NCI-H345 (cell line): ENCODE results near the gene MAGI2.
"Not testable (repeated sequence)": the region's sequence is repeated elsewhere in the genome, so short reads cannot be mapped to it uniquely, and the experiment has no call there.

ENCODE experiments used
- DNase-seq: peaks from one replicate; lab custom pipeline; 2025; lab: John Stamatoyannopoulos, UW

The MAGI2 gene

DNA sequence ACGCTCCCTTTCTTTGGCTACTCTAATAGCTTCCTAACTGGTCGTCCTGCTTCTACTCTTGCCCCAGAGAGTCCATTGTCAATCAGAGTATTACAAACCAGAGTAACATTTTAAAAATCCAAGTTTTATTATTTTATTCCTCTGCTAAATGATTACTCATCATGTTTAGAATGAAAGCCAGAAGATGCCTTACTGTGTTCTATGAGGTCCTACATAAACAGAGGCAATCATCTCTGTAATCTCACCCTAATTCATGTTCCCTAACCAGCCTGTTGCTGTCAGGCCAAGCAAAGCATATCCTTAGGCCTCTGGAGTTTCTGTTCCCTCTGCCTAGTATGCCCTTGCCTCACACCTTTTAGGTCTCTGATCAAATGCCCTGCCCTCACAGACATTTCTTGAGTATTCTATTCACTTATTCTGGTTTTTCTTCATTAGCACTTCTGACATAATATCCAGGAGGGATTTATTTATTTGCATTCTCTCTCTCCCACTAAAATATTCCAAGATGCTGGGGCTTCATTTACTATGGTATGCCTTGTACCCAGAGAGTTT, 1157.3 kb downstream of the MAGI2 start:
- DNase-seq = no peak

DNA sequence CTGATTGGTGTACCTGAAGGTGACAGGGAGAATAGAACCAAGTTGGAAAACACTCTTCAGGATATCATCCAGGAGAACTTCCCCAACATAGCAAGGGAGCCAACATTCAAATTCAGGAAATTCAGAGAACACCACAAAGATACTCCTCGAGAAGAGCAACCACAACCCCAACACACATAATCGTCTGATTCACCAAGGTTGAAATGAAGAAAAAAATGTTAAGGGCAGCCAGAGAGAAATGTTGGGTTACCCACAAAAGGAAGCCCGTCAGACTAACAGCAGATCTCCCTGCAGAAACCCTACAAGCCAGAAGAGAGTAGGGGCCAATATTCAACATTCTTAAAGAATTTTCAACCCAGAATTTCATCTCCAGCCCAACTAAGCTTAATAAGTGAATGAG, 1164.0 kb downstream of the MAGI2 start:
- not testable (repeated sequence) for DNase-seq

DNA sequence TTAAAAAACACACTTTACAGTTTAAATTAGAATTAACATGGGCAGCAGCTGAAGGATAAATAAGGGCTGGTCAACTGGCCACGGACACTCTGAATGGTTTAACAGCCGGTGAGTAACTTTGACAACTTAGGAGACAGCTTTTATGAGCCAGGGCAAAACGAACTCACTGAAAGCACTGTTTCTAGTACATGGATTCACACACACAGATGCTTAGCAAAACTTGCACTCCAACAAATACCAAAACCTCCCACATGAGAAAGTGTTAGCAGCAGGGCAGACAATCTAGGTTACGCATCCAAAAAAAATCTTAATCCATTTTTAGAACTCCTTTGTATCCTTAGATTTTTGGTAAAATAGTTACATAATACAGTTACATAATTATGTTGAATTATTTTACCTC, 1168.5 kb downstream of the MAGI2 start:
- DNase-seq = no peak

DNA sequence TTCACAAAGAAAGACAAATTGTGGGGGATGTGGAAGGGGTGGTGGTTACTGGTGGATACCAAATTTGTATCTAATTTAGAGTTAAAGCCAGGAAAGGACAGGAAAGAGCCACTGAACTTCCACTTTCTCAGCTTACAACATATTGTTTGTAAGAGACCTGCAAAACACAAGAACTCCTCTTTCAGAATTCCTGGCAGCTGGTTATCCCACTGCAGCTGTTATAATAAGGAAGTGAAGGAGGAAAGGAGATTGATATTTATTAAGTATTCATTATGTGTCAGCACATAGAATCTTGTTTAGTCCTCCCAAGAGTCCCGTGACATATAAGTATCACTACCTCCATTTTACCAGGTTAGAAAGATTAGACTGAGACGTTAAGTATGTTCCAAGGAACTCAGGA, 1173.2 kb downstream of the MAGI2 start:
- DNase-seq = no peak

DNA sequence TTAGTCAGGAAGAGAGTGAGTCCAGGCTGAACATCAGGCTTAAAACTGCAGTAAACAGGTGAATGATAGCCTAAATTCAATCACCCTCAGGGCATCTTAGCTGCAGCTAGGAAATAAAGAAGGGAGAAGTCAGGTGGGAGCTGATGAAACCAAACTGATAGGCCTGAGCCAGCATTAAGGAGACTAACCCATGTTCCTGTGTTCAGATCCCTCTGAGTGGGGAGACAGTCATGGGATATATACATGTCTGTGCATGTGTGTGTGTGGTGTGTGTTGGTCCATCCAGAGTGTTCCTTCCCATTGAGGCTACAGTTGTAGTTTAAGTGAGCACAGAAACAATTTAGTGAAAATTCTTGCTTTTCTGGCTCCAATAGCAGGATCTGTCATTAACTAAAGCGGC, 1174.0 kb downstream of the MAGI2 start:
- no peak for DNase-seq

DNA sequence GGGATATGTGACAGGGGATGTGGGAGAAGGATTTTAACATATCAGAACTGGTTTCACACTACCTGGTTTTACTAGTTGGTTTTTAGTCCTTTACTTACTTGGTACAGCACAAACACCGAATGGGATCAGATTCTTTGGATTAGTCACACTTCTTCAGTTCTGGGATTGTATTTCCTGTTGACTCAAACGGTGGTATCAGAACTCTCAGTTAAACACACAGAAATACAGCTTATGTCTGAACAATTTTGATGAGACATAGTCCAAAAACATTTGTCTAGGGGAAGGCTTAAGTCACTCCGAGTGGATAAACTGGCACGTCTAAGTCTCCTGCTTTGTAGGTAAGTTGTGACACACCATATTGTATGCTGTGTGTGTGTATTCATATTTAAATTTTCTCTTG, 1174.4 kb downstream of the MAGI2 start:
- no peak for DNase-seq

DNA sequence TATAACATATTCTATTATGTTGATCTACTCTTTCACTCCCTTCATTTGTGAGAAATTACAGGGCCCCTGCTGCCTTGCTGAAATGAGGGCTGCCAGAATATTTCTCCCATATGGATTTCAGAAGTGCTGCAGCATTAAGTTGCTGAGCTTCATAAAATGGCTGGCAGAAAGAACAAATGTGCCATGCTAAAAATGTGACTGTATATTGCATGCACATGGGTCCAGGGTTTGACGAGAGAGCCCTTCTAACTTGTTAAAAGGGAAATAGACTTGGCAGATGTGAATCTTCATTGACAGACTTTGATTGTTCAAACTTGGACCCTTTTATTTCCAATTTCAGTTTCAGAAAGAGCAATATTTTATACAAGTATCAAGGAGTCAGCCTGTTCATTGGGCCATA, 1186.3 kb downstream of the MAGI2 start:
- DNase-seq = no peak

DNA sequence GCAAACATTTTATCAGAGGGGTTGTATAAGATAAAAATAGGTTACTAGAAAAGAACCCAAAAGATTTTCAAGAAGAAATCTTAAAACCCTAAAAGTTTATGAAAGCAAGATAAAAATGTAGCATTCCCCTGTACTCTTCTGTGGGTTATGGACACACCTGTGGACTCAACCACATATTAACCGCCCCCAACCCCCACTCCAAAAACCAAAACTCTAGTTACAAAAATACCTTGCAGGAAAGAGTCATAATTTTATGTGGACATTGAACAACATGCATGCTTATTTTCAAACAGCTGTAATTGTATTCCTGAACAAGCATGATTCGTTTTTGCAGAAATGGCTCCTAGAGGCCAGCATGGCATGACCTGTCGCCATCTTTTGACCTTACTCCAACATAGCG, 1188.0 kb downstream of the MAGI2 start:
- no peak for DNase-seq

DNA sequence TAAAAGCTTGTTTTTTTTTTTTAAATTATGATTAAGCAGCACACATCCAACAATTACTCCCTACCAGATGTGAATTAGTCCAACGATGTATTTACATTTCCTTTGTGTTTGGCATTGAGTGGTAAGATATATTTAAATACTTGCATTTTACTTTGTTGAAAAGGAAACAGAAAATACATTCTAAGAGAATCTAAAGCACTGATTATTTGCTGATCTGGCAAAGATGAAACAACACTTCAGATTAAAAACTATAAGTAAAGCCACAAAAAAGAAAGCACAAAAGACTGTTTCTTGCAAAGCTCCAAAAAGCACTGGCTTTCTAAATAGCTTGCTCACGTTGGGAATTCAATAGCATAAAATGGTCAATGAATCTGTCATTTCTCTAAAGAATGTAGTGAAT, 1188.4 kb downstream of the MAGI2 start:
- no peak for DNase-seq

DNA sequence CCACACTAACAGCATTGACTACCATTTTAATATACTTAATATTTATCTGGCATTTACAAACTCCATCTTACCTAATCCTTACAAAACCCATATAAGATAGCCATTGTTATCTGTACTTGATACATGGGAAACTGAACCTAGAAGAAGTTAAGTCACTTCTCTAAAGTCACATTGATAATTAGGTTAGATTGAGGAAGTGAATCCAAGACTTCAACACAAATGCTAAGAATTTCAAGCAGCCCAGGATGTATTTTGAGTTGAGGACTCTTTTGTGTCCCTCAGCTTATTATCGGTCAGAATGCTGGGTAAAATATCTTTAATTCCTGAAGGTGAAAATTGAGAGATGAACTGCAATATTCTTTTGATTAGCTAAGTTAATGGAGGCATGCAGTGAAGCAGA, 1189.4 kb downstream of the MAGI2 start:
- DNase-seq = no peak

DNA sequence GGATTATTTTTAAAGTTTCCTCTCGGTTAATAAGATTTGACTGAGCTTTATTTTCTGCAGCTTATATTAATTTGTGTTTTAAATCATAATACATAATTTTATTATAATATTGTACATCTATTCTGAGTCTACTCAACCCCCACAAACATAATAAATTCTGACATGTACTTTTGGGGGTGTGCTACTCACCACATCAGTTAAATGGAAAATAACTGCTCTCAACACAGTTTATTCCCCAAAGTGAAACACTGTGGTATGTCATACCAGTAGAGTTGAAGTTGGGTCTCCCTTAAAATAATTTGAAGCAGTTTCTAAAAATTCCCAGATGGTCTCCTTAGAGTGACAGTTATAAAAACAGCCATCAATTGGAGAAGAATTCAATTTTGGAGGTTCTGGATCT, 1191.7 kb downstream of the MAGI2 start:
- no peak for DNase-seq

DNA sequence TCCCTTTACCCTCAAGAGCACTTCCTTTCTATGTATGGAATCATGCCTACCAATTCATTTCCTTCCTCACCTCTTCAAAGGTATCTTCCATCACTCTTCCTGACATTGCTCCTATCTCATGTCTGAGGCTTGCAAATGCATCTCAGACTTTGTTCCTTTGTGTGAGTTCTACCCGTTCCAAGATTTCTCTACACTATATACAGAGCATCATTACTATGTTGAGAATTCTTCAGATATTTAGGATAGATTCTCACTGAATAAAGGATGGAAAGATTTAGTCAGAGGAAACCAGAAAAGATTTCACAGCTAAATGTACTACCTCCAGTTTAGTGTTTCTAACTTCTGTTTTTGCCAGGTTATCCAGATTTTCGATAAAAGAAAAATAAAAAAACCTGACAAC, 1192.2 kb downstream of the MAGI2 start:
- DNase-seq = no peak

DNA sequence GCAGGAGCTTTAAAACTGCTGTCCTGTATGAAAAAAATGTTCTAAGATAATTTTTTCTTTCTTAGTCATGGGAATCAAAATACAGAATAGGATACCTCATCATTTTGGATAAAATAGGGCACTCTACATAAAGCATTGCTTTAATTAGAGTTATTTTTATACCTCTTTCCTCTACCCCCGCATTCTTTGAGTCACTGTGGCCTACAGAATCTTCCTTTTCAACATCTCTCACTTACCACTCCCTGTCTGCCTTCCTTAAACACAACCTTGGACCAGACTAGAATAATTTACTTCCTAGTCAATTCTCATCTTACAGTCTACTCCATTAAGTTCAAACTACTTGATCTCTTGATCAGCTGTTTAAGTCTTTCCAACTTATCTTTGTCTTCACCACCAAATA, 1192.6 kb downstream of the MAGI2 start:
- DNase-seq = no peak

DNA sequence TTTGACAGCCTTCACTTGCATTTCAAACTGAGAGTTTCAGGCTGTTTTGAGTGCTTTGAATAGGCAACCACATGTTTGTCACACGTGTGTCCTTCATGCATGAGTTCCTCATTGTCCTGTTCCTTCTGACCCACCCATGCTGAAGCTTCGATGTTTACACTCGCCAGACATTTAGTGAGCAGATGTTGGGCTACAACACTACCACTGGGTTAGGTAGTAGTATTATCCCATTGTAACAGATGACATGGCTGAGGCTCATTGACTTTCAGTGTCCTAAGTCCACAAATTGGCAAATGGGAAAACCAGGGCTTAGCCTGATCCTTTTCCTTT, 1198.8 kb downstream of the MAGI2 start:
- peak; percentile 73 for DNase-seq

DNA sequence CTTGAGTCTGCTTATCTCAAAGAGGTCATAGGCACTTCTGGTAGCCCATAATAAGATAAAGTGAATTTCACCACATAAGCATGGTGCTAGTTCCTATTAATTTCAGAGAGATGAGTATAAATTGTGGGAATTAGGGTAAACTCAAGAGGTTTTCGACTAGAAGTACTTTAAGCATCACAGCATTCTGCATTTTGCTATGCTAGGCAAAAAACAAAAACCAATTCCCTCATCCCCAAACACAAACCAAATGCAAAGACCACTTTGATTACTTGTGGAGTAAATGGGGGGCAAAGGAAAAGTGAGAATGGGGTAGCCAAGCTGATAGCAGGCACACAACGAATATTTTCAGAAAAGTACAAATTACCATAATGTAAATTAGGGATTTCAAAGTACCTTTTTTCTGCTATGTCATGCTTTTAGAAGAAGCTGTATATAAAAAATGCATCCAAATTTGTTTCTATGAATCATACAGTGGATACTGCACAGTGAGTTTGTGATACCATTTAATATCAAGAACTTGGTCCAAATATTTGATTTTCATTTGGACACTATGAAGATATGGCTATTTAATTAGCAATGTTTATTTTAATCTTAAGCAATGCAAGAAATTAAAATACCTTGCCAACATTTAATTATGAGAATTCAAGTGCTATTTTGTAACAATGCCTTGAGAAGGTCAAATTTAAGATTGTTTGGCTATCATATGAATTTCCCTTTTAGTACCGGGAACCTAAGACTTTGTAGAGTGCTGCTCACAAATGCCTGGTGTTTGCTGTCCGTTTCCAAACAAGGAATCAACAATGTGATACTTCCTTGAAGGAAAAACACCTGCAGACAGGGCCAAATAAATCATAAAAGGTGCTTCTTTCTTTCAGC, 1199.4 kb downstream of the MAGI2 start:
- DNase-seq = no peak

DNA sequence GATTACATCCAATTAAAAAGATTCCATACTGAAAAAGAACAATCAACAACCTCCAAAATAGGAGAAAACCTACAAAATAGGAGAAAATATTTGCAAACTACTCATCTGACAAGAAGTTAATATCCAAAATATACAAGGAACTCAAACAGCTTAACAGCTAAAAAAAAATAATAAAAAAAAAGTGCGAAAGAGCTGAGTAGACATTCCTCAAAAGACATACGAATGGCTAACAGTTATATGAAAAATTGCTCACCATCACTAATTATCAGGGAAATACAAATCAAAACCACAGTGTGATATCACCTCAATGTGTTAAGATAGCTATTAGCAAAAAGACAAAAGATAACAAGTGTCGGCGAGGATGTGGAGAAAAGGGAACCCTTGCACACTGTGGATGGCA, 1204.6 kb downstream of the MAGI2 start:
- no peak for DNase-seq

DNA sequence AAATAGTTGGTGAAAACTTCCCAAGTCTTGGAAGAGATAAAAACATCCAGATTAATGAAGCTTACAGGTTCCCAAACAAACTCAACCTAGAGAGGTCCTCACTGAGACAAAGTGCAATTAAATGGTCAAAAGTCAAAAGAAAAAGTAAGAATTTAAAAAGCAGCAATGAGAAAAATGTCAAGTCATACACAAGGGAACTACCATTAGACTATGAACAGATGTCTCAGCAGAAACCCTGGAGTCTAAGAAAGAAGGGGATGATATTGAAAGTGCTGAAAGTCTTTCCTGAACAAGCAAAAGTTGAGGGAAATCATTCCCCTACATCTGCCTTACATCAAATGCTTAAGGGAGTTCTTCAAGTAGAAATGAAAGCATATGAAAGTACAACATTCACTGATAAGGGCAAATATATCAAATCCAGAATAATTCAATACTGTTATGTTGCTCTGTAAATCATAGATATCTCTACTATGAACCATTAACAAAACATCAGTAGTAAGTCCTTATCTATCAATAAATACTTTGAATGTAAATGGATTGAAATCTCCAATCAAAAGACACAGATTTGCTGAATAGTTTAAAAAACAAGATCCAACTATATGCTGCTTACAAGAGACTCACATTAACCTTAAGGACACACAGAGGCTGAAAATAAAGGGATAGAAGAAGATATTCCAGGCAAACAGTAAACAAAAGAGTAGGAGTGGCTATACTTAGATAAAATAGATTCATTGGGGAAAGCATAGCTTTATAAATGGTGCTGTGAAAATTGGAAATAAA, 1205.4 kb downstream of the MAGI2 start:
- no peak for DNase-seq

DNA sequence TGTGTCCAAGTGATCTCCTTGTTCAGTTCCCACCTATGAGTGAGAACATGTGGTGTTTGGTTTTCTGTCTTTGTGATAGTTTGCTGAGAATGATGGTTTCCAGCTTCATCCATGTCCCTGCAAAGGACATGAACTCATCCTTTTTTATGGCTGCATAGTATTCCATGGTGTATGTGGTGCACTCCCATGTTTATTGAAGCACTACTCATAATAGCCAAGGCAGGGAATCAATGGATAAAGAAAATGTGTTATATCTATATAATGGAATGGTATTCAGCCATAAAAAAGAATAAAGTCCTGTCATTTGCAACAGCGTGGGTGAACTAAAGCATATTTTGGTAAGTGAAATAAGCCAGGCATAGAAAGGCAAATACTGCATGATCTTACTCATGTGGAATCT, 1213.3 kb downstream of the MAGI2 start:
- not testable (repeated sequence) for DNase-seq

DNA sequence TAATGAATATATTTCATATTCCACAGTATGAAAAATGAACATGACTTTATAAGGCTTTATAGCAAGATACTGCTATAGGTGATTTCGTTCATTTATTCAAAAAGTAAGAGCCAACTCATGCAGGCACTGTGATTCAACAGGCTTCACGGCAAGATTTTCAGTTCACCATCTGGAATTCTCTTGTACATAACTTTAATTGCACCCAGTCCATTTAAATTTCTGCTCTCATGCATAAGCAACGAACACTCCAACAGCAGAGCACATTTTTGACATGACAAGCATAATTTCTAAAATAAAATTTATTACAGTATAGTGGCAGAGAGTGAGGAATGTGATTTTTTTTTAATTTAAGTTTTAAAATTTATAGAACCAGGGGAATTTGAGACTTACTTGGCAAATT, 1218.8 kb downstream of the MAGI2 start:
- DNase-seq = no peak

DNA sequence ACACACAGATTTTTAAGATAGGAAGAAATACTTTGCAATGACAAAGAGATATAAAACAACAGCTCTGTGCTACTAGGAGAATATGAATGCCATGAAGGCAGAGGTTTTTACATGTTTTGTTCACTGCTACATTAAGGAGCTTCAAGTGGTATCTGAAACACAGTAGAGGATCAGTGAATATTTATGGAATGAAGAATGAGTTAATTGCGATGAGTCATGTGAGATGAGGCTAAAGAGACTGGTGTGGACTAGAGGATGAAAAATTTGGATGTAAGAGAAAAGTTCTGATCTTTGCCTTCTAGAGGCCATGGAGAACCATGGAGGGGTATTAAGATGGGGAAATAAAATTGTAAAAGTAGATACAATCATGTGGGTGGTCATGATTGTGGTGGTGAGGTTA, 1220.7 kb downstream of the MAGI2 start:
- DNase-seq = no peak

DNA sequence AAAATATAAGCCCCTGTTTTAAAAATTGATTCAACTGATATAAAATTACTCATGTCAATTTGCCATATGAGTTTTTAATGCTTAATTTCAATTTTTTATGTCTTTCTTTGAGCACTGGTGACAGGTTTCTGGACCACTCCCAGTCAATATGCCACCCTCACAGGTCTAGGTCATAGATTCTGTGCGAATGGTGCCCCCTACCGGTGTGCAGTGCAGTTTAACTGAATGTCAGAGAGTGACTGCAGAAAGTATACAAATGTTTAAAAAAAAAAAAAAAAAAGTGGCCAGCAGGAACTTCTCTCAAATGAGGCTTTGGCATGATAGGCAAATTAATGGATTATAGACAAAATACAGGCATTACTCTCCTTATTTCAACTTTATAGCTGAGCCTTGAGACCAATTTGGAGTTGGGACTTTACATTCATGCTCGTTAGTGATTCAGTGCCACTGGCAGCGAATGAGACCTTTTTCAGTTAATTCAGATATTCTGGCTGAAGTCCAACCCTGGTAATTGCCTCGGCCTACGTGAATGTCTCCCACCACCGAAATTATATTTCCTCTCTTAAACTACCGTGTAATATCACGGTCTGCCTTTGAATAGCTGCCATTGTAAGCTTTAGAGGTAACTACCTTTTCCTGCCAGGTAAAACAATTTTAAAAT, 1227.3 kb downstream of the MAGI2 start:
- DNase-seq = peak; percentile 77

DNA sequence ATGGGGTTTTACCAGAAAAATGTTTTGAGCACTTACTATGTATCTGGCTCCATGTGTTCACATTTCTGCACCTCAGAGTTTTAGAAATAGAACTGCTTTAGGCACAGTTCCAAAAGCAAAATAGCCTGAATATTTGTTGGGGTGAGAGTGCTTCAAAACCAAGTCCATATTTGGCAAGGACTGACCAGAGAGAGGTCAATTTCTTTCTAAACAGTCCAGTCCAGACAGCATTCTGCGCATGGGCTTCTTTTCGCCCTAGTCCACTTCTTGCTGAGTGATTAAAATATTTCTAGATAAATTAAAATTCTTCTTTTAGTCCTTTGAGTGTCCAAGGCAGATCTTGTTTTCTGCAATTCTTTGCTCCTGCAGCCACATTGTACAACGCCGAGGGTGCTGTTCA, 1227.9 kb downstream of the MAGI2 start:
- no peak for DNase-seq

DNA sequence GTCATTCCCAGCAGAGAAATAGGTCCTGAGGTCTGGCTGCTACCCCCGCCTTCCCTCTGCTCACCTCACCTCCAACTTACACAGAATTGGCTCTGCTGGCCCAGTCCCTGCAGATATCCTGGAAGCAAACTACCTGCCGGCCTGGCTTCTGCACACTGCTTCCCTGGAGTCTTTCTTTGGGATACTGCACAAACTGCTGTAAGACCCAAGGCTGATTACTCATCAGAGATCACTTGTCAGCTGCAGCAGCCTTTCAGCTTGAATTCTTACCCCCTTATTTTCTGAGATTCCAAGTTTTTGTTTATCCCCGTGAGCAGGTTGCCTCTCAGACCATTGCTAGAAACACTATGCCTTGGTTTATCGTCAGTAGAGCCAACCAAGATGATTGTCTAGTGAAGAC, 1228.5 kb downstream of the MAGI2 start:
- no peak for DNase-seq
